Ecto neural progenitor cell (in vitro differentiated cells): ENCODE data around the gene PLEKHM3.
"Not testable (repeated sequence)": the region's sequence is repeated elsewhere in the genome, so short reads cannot be mapped to it uniquely, and the experiment has no call there.

ENCODE experiments used
- DNase-seq: peaks from one replicate; pipeline ENCODE4 v3.0.0-alpha.2; 2018; ENCODE audit warnings: low spot score

PLEKHM3 gene

DNA sequence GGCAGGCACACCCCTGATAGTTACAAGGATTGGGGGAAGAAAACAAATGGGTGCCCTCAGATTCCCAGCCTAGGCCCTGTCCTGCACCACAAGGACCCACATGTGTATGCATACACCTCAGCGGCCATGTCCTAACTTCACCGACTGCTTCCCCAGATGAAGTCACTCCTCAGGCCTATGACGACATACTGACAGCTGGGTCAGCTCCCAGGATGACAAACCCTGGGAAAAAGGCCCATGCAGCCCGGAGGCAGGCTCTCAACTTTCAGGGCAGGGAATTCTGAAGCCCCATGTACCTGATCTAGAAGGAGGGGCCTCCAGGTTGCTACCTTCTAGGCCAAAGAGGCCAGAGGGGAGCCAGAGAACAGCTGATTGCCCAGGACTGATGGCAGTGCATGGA is 11.0 kb upstream of the PLEKHM3 start:
- DNase-seq, result no peak

DNA sequence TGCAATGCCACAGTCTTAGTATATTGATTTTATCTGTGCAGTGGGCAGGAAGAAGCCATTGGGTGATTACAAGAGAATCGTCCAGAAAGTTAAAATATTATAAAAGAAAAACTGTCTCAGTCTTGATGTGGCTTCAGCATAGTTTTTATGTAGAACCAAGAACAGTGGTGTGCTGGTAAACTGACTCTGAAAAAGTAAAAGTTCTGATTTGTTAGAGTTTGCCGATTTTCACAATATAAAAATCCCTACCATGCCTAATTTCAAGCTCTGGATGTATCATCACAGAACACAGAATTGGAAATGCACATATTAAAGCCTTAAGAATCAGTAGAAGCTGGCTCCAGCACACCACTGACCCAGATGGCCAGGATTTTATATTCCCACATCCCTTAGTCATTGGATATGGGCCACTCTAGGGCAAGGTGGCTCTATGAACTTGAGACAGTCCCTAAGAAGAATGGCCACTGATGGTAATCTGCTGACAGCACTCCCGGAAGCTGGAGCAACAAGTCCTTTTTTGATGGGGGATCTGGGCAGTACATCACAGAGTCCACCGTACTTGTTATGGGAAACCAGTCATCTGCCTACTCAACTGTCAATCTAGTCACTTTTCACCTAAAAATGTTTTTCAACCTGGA is 9.3 kb upstream of the PLEKHM3 start:
- DNase-seq, result no peak

DNA sequence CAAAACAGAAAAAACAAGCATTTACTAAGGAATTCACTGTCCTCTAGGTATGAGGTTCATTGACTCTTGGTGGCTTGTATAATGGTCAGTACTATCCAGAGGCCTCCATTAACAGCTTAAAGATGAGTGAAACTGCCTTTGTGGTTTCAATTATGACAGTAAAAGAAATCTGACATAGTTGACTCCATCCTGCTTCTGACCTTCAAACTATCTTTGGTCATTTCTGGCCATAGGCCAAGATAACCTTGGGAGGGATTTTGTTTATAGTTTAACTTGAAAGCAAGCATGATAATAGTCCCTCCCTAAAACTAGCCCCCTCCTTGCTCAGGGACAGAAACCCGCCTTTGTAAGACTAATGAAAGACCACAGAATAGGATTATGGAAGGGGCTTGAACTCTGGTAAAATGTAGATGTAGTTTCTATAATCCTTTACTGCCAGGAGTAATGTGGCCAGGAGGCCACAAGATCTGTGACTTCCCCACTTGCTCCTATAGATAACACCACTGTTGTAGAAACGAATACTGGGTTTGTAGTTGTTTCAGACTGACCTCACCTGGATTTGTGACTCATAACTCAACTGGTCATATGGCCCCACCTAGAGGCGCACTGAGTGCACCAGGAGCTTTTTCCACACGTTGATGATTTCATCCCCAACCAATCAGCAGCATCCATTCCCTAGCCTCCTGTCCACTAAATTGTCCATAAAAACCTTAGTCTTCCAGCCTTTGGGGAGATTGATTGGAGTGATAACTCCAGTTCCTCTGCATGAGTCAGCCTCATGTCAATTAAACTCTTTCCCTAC is 8.6 kb upstream of the PLEKHM3 start:
- DNase-seq, result no peak

DNA sequence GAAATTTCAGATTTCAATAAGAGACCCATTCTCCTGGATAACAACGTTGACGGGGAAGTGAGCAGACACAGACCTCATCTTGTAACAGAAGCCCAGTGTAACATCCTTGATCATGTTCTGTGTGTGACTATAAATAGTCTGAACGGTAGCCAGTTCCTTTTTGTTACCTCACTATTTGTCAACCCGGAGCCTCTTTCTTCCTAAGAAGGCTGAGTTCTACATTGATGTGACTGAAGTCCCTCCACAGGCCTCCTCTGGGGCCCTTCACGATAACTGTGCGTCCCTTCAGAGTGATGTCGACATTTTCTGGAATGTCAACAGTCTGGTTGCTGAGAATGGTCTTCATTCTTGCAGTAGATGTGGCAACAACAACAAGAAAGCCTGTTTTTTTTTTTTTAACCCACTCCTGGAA is 6.3 kb upstream of the PLEKHM3 start:
- no peak for DNase-seq

DNA sequence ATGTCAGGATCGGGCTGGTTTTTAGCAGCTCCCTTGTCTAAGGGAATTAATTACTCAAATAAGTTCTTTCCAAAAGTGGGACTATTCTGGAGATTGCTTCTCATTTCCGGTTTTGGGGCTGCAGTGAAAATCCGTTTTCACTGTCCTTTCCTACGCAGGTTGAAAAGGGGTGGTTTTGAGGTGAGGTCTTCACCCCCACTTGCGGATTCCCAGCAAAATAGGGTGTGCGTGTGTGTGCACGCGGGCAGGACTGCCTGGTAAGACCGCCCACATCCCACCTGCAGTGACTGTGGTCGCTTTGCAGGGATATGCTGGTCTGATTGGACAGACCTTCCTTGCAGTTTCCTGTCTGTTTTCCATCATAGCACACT is 472 bp upstream of the PLEKHM3 start:
- DNase-seq, result peak; percentile 53

DNA sequence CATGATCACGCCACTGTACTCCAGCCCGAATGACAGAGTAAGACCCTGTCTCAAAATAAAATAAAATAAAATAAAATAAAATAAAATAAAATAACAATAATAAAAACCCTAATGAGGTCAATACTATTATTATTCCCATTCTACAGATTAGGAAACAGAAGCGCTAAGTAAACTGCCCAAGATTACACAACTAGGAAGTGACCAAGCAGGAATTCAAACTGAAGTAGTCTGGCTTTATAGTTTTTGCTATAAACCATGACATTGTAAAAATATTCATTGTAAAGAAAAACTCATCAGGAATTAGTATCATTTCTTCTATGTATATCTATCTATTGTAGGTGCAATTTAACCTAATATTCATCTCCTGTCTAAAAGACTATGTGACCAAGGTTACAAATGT is 1.2 kb downstream of the PLEKHM3 start:
- DNase-seq, result no peak

DNA sequence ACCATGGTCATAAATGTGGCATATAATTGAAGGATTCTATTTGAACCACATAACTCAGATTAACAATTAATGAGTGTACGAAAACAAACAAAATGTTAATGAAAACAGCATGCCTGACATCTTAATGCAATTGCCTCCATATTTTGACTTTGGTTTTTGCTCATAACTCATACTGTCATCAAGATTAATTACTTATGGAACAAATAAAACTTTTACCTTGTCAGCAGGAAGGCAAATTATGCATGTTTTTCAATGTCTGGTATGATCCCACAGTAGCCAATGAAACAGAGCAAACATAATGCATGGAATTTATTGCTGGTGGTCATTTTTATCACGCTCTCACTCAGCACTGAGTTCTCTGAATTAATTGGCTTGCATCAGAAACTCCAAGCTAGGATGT is 5.1 kb downstream of the PLEKHM3 start:
- no peak for DNase-seq

DNA sequence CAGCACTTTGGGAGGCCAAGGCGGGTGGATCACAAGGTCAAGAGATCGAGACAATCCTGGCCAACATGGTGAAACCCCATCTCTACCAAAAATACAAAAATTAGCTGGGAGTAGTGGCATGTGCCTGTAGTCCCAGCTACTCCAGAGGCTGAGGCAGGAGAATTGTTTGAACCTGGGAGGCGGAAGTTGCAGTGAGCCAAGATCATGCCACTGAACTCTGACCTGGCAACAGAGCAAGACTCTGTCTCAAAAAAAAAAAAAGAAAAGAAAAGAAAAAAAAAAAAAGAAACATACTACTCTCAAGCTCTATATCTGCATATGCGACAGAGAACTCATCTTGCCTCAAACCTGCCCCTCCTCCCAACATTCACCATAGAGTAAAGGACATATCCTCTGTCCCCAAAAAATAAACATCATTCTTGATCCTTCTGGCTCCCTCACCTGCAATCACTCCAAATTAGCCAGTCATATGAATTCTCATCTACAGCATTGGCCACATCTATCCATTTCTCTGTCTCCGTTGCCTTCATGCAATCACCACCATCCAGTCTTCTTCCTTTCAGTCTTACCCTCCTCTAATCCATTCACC is 7.1 kb downstream of the PLEKHM3 start:
- DNase-seq, result not testable (repeated sequence)

DNA sequence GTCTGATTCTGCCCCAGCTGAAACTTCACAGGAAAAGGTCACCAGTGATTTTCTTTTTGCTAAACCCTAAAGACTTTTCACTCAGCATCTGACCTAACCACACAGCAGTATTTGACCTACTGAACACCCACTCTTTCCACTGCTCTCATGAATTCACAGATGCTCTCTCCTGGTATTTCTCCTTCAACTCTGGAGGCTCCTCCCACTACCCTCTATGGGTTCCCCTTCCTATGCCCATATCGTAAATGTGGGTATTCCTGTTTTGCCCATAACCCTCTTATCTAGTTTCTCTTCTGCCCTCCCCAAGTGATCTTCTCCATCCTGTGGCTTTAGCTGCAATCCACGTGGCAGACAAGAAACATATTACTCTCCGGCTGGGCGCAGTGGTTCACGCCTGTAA is 7.6 kb downstream of the PLEKHM3 start:
- DNase-seq, result no peak

DNA sequence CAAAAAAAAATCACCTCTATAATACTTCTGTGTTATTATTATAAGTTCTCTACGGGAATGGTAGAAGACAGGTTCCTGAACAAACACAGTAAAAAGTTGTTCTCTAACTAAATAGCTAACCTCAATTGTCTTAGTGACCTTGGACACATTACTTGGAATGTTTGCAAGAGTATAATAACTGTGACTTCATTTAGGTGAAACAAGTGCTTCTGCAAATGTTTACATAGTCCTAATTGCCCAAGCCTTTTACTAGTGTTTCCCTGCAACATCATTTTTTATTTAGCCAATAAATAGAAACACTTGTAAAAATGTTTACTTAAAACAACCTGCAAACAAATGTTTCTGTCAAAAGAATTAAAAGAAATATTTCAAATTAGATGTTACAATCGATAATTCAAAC is 9.9 kb downstream of the PLEKHM3 start:
- DNase-seq, result no peak

DNA sequence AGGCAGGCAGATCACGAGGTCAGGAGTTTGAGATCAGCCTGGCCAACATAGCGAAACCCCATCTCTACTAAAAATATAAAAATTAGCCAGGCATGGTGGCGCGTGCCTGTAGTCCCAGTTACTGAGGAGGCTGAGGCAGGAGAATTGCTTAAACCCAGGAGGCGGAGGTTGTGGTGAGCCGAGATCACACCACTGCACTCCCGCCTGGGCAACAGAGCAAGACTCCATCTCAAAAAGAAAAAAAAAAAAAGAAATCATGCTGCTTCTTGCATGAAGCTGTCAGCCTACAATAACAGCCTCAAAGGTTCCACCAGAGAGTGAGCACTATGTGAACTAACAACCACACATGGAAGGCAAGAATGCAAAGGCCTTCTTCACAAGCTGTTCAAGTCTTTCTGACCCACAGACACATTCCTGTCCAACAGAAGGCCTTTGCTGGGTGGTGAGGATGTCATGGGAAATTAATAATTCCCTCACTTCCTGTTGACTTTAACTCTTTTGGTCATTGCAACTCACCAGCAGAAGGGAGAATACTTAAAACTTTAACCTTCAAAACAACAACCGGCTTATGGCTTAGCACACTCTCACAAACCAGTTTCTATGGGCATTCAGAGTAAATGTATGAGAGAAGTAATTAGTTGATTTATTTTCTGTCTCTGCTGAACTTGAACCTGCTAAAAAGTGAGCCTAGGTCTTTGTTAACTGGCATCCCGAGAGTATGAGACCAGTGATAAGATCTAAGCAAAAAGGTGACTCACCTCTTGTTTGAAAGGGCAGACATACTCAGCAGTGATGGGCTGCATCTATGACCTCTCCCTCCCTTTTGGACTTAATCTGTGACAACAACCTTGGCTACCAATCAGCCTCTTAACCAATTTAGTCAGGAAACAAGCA is 11.8 kb downstream of the PLEKHM3 start:
- DNase-seq, result no peak

DNA sequence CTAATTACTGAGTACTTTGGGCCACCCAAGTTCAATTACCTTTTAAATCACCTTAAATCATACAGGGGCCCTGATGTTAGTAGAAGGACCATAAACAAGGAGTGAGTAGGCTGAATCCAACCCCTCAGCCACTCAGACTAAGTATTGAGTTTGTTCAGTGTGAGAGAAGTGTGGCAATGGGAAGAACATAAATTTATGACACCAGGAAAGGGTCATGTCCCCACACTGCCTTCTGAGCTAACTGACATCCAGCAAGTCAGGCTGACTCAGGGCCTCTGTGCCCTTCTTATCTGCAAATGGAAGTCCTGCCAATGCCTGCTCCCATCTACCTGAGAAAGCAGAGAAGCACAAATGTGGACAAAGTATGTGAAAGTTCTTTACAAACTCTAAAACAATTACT is 12.9 kb downstream of the PLEKHM3 start:
- no peak for DNase-seq

DNA sequence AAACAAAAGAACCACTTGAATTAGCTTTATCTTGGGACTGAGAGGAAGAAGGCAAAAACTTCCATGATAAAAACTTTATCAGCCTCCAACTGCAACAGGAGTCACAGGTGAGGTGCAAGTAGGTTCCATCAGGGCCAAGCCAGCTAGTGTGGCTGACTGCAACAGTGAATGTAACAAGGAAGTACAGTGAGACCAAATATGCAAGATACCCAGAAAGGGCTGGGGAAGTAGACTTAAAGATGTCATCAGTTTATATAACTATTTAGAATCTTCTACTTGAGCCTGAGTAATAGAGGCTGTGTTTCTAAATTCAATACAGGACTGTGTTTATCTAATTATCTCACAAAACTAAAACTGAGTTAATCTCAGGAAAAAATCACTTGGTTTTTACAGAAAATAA is 14.8 kb downstream of the PLEKHM3 start:
- DNase-seq, result no peak

DNA sequence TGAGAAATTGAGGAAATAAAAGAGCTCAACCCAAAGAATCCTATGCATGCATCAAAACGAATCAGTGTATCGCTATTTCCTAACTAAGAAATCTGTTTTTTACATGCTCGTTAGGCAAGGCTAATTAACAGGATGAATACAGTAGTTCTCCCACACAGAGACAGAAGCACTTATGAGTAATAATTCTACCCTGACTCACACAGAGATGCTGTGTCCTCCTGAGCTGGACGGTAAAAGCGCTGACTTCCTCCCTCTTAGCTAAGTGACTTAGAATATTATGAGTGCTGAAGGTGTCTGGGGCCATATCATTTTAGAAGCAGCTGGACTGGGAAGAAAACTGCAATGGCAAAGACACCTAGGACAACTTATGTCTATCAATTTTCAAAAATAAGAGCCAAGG is 18.5 kb downstream of the PLEKHM3 start:
- DNase-seq, result no peak

DNA sequence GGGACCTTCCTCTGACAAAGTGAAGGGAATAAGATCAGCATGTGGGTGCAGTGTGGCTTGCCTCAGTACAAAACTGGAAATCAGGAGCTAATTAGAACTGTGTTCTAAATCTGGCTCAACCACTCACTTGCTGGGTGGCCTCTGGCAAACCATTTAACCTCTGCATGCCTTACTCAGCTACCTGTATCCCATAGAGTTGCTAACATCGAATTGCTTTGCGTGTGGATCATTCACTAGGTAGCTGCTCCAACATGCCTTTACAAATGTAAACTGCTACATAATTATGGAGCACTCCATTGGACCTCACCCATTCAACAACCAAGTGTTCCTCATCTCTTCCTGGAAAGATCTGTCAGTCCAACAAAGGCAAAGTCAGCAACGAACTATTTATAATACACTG is 19.0 kb downstream of the PLEKHM3 start:
- no peak for DNase-seq

DNA sequence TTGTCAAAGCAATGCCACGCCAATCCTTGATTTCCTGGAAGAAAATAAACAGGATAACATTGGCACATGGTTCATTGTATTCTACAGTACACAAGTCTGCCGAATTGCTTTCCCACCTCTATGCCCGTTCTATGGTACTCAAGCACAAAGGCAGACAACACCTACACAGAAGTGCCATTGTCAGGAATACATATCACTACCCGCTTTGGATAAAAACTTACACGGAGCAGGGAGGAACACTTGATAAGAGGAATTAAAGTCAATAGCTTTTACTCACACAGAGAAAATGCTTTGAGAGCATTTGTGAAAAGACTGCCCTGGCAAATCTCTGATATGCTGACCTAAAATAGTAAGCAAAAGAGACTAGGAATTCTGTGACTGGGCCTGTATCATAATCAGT is 23.4 kb downstream of the PLEKHM3 start:
- DNase-seq, result no peak

DNA sequence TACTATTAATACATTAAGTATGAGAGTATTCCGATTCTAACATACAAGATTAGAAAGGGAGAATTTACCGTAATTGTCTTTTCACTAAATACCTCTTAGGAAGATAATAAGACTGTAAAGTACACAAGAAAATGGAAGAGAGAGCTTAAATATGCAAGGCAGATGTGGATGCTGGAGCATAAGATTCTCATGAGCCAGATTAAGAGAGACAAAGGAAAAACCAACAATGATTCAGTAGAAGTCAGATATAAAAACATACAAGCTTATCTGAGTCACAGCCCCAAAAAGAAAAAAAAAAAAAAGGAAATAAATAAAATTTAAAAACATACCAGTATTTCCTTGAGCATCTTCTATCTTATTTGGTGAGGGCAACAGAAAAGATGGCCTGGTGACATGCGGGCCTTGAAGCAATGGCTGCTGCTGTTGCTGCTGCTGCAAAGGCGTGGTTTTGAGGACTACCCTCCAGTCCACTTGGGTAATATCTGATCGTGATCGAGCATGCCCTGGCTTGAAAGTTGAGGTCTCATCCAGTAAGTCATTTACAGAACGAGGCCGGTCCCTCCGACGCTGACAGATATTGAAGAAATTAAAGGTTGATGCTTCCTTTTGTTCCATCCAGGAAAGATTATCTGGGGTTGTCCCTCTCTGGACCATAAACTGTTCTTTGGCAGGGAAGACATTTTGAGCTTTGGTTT is 24.5 kb downstream of the PLEKHM3 start:
- DNase-seq, result no peak

DNA sequence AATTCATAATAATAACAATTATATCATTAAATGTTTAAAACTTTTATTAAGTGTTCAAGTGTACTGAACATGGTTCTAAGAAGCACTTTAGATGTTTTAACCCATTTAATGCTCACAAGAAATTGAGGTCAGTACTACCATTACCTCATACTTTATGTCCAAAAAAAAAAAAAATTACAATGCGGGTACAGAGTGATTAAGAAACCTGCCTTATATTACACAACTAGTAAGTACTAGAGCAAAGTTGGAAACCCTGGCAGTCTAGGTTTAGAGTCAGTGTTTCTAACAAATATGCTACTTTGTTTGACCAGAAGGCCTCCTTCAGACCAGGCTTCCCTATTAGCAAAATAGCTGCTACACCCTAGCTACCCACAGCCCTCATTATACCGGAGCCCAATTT is 28.5 kb downstream of the PLEKHM3 start:
- DNase-seq, result no peak

DNA sequence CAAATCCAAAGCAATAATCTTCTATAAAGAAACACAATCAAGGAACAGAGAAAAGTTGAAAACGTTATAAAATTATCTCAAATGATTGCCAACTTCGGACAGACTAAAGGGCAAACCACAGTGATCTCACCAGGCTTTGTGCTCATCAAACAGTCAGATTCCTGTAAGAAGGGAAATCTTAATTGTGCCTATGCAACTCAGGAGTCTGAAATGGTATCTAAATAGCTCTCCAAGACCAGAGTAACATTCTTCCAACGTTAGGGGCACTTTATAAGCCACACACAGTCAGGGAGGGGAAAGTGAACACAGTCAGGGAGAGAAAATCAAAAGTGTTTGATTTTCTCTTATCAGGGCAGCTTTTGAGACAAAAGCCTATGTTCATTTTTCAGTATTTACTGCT is 29.4 kb downstream of the PLEKHM3 start:
- DNase-seq, result no peak

DNA sequence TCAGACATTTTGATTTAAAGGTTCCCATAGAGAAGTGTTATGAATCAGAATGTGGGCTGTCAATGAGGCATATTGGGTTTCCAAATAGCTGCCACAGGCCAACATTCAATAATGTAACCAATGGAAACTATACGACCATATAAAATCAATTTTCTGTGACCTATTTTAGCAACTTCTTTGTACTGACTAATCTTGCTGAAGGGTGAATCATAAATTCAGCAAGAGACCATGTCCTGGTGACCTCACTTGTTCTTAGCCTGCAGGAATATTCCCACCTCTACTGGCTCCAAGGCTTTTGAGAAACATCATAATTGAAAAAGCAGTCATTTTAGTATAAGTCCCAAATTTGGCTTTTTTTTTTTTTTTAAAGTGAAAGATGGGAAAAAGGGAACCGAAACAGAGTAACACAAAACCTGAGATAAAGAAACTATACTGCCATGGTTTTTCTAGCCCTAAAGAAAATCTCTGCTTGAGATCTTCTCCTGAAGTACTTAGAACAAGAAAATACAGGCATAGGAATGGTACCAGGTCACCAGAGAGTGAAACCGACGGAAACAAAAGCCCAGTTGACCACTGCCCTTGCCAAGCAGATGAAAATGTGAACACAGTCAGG is 32.1 kb downstream of the PLEKHM3 start:
- no peak for DNase-seq

DNA sequence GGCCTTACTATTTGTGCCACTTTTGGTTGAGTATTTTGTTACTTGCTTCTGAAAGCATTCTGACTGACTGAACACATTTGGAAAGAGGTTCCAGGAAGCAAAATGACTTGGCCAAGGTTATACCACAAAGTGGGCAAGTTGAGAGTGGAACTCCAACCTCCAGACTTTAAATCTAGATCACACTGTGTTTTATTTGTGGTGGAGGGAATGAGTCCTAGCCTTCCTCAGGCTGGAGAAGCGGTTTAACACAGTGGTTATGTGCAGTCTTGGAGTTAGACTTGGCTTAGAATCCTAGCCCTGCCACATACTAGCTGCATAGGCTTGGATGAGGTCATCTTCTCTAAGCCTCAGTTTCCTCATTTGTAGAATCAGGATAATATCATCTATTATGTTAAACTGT is 33.4 kb downstream of the PLEKHM3 start:
- no peak for DNase-seq

DNA sequence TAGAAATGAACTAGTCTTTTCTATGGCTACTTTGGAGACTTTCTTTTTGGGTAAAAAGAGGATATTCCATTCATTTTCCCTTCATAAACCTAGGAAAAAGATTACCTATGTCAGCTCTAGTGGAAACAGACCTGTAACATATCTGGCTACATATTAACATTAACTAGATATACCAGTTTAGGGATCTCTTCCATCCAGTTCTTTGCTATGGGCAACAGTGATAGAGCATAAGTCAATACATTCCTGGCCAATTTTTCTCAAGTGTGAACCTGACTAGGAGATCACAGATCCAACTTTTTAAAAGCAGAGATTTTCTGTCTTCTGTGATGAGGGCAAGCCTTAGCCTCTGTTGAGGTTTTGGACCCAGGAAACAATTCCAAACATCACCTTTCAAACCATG is 34.5 kb downstream of the PLEKHM3 start:
- DNase-seq, result no peak
